ENCODE data around the gene BRF1. TPM values are rescaled to one million over a fixed set of nuclear protein-coding genes. Genes with fewer than 3 reads are reported as not detected.

The BRF1 gene
- polyA plus RNA-seq, 1 of the 3 experiments (the other 2 are of a cell fraction): 15.7 TPM

DNA sequence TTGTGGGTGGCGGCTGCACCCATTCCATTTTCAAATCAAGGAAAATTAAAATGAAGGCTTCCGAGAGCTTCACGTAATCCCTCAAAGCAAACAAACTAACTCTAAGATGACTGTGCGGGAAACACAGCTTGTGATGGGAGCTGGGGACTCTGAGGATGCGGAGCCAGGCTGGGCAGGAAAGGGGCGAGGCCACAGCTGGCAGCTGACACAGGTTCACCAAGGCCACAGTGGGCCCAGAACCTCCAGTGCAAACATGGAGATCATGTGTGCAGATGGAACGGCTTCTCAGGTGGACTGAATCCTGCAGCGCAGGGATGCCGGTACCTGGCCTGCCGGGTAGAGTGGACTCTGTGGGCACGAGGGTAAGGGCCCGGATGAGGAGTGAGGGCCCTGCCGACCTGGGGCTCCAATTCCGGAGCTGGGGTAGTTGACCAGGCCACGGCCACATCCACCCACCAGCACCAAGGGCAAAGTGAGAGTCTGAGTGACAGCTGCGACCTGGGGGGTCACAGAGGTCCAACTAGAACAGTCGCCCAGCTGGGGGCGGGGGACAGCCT is 71.6 kb downstream of the BRF1 start:
- ChIA-PET POLR2A (no interaction called here), CTCF (no interaction called here)
- Histone ChIP-seq H3K9me2 (no peaks in the 10 kb centered on the region), H3K4me1 (ENCODE audit: control insufficient read depth in 1 of 2, insufficient read depth in 2 of 2, low read depth in 1 of 2, low read length in 1 of 2) (no peaks in the 10 kb centered on the region), H3K79me2 (ENCODE audit: insufficient read depth) (no peaks in the 10 kb centered on the region), H3K4me2 (no peak overlapping the region), H2AFZ (ENCODE audit: low read depth) (no peak overlapping the region), H3F3A (replicated peaks; ENCODE audit: insufficient read depth) (no peaks in the 10 kb centered on the region), H3K9ac (no peak overlapping the region), H3K27ac (ENCODE audit: low read depth in 2 of 2, low read length in 1 of 2) (no peak overlapping the region), H4K20me1 (ENCODE audit: insufficient read depth) (no peaks in the 10 kb centered on the region), H3K4me3 (ENCODE audit: low read depth in 2 of 2, low read length in 1 of 2) (no peak overlapping the region), H3K9me3 (no peaks in the 10 kb centered on the region), H3K27me3 (ENCODE audit: insufficient read depth) (no peaks in the 10 kb centered on the region), H3K36me3 (replicated peaks in 1 of 2; ENCODE audit: control insufficient read depth in 1 of 2, insufficient read depth in 2 of 2, low read length in 1 of 2) (peaks cover 10% of the 10 kb centered on the region in 2 experiments)
- DNase-seq: no peak
- 95% methylated on average over 9 of the region's 18 CpGs for WGBS (ENCODE audit: low lambda C conversion rate)
- TF ChIP-seq, protein P1, sequence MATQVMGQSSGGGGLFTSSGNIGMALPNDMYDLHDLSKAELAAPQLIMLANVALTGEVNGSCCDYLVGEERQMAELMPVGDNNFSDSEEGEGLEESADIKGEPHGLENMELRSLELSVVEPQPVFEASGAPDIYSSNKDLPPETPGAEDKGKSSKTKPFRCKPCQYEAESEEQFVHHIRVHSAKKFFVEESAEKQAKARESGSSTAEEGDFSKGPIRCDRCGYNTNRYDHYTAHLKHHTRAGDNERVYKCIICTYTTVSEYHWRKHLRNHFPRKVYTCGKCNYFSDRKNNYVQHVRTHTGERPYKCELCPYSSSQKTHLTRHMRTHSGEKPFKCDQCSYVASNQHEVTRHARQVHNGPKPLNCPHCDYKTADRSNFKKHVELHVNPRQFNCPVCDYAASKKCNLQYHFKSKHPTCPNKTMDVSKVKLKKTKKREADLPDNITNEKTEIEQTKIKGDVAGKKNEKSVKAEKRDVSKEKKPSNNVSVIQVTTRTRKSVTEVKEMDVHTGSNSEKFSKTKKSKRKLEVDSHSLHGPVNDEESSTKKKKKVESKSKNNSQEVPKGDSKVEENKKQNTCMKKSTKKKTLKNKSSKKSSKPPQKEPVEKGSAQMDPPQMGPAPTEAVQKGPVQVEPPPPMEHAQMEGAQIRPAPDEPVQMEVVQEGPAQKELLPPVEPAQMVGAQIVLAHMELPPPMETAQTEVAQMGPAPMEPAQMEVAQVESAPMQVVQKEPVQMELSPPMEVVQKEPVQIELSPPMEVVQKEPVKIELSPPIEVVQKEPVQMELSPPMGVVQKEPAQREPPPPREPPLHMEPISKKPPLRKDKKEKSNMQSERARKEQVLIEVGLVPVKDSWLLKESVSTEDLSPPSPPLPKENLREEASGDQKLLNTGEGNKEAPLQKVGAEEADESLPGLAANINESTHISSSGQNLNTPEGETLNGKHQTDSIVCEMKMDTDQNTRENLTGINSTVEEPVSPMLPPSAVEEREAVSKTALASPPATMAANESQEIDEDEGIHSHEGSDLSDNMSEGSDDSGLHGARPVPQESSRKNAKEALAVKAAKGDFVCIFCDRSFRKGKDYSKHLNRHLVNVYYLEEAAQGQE (IDR thresholded peaks at IDR 0.05; ENCODE audit: low read depth, low read length): no peak
- TF ChIP-seq RAD21 (IDR thresholded peaks at IDR 0.05; ENCODE audit: low read length) (no peak), TEAD4 (IDR thresholded peaks at IDR 0.05; ENCODE audit: borderline replicate concordance, insufficient read depth) (no peak), RXRA (IDR thresholded peaks at IDR 0.05; ENCODE audit: borderline replicate concordance, low read depth) (no peak), MXI1 (IDR thresholded peaks at IDR 0.05; ENCODE audit: low read depth, low read length) (no peak), NFIC (IDR thresholded peaks at IDR 0.05; ENCODE audit: borderline replicate concordance) (no peak), RFX5 (IDR thresholded peaks at IDR 0.05; ENCODE audit: low read length) (no peak)
- TF ChIP-seq, protein P2, sequence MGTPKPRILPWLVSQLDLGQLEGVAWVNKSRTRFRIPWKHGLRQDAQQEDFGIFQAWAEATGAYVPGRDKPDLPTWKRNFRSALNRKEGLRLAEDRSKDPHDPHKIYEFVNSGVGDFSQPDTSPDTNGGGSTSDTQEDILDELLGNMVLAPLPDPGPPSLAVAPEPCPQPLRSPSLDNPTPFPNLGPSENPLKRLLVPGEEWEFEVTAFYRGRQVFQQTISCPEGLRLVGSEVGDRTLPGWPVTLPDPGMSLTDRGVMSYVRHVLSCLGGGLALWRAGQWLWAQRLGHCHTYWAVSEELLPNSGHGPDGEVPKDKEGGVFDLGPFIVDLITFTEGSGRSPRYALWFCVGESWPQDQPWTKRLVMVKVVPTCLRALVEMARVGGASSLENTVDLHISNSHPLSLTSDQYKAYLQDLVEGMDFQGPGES (IDR thresholded peaks at IDR 0.05; ENCODE audit: low read depth, low read length): no peak

- 94% methylated on average over 13 of the region's 17 CpGs for WGBS (ENCODE audit: low lambda C conversion rate)
- Histone ChIP-seq H2AFZ (ENCODE audit: low read depth) (no peak overlapping the region), H3K36me3 (replicated peaks in 1 of 2; ENCODE audit: control insufficient read depth in 1 of 2, insufficient read depth in 2 of 2, low read length in 1 of 2) (peaks cover 10% of the 10 kb centered on the region in 2 experiments), H3K79me2 (ENCODE audit: insufficient read depth) (no peaks in the 10 kb centered on the region), H3K9me3 (no peaks in the 10 kb centered on the region), H4K20me1 (ENCODE audit: insufficient read depth) (no peaks in the 10 kb centered on the region), H3K4me1 (ENCODE audit: control insufficient read depth in 1 of 2, insufficient read depth in 2 of 2, low read depth in 1 of 2, low read length in 1 of 2) (no peaks in the 10 kb centered on the region), H3K27me3 (ENCODE audit: insufficient read depth) (no peaks in the 10 kb centered on the region), H3K4me2 (no peak overlapping the region), H3K9ac (no peak overlapping the region), H3K9me2 (no peaks in the 10 kb centered on the region), H3K4me3 (ENCODE audit: low read depth in 2 of 2, low read length in 1 of 2) (no peak overlapping the region), H3K27ac (ENCODE audit: low read depth in 2 of 2, low read length in 1 of 2) (no peak overlapping the region), H3F3A (replicated peaks; ENCODE audit: insufficient read depth) (no peaks in the 10 kb centered on the region)
- no peak for DNase-seq
- ChIA-PET POLR2A (no interaction called here), CTCF (no interaction called here)
- TF ChIP-seq RXRA (IDR thresholded peaks at IDR 0.05; ENCODE audit: borderline replicate concordance, low read depth) (no peak), NRF1 (IDR thresholded peaks at IDR 0.05; ENCODE audit: low read depth, low read length) (no peak), FOXJ3 (CRISPR knock-in tag; IDR thresholded peaks at IDR 0.05) (no peak), FOXM1 (IDR thresholded peaks at IDR 0.05; ENCODE audit: low read depth) (no peak), ELF1 (IDR thresholded peaks at IDR 0.05) (no peak), GATA2 (CRISPR knock-in tag; IDR thresholded peaks at IDR 0.05) (no peak), MXI1 (IDR thresholded peaks at IDR 0.05; ENCODE audit: low read depth, low read length) (no peak), TEAD4 (IDR thresholded peaks at IDR 0.05; ENCODE audit: borderline replicate concordance, insufficient read depth) (no peak), NFIC (IDR thresholded peaks at IDR 0.05; ENCODE audit: borderline replicate concordance) (no peak)
Measured at GRCh38 chr14:105228562-105228961, 72.2 kb downstream of the BRF1 start.

Measured in SK-N-SH (cell line).